ENCODE results near the gene MXI1. TPM values are rescaled to one million over a fixed set of nuclear protein-coding genes. Genes with fewer than 3 reads are reported as not detected.

Gene MXI1
- total and polyA plus RNA-seq, 8 donors: 16.5 to 79.3 (median 49.2) TPM

DNA sequence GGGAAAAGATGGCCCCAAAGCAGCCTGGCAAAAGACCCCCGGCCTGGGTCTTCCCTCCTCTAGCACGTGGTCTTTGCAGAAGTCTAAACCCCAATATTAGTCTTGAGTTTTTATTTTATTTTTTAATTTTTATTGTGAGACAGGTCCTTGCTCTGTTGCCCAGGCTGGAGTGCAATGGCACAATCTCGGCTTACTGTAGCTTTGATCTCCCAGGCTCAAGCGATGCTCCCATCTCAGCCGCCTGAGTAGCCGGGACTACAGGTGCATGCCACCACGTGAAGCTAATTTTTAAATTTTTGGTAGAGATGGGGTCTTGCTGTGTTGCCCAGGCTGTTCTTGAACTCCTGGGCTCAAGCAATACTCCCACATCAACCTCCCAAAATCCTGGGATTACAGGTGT lies 40.3 kb upstream of the MXI1 start:
- Histone ChIP-seq H3K4me1 (peaks cover 3 to 20% of the 10 kb centered on the region in 2 donors), H3K4me3 (no peak overlapping the region), H3K27me3 (peaks cover 18 to 65% of the 10 kb centered on the region in 2 donors), H3K27ac (no peak overlapping the region), H3K36me3 (no peaks in the 10 kb centered on the region), H3K9me3 (no peaks in the 10 kb centered on the region)
- intact Hi-C loops (cut with DNase I): no loop called here
- TF ChIP-seq CTCF (IDR thresholded peaks at IDR 0.05): no peak
- ATAC-seq (no peak), DNase-seq (no peak)

DNA sequence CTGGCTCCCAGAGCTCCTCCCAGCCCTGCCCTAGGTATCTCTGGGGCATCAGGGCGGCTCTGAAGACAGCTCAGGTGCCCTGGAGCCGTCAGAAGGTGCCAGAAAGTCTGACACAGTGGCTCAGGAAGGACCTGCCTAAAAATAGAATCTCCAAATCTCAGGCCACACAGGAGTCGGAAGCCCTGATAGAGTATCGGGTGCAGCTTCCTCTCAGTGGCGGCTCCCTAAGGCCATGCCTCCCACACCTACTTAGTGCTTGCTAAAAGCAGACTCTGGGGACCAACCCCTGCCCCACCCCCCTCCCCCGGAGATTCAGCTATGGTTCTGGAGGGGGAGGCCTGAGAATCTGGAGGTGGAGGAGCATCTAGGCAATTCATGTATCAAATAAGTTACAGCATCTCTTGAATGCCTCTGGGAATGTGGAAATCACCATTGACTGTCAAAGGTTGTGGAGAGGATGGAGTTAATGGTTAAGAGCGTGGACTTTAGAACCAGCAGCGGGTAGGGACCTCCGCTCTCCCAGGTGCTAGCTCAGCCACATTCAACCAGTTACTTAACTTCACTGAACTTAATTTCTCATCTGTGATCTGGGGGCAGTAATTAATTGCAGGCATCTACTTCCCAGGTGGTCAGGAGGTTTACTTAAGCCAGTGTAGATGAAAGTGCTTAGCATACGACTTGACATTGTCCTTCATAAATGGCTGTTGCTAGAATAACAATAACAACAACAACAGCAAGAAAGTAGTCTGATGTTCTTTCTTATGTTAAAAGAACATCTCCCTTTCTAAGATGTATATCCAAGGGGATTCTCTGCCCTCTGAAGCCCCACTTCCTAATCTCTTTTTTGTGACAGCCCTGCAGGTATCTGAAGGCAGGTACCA lies 38.6 kb upstream of the MXI1 start:
- no peak for TF ChIP-seq CTCF (IDR thresholded peaks at IDR 0.05)
- DNase-seq (no peak), ATAC-seq (no peak)
- Histone ChIP-seq H3K27me3 (peaks cover 18 to 58% of the 10 kb centered on the region in 2 donors), H3K4me1 (peaks cover 3 to 12% of the 10 kb centered on the region in 2 donors), H3K36me3 (no peaks in the 10 kb centered on the region), H3K27ac (no peak overlapping the region), H3K9me3 (no peaks in the 10 kb centered on the region), H3K4me3 (no peak overlapping the region)
- intact Hi-C loops (cut with DNase I): no loop called here

DNA sequence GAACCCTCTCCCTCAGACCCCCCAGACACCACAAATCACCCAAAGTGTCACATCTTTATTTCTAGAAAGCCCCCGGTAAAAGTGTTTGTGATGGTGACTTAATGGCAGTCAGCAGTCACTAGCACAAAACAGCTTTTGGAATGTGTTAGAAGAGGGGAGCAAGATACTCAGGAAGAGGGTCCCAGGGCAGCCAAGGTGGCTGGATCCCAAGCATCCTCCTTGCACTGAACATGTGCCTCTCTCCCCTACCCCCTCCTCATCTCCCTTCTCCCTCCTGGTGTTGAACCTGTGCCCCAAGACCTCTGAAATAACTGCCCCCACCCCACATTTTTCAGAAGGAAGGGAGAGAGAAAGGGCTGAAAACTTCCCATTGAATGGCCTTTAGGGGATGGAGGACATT lies 37.8 kb upstream of the MXI1 start:
- Histone ChIP-seq H3K36me3 (no peaks in the 10 kb centered on the region), H3K27ac (no peak overlapping the region), H3K4me3 (no peak overlapping the region), H3K9me3 (no peaks in the 10 kb centered on the region), H3K4me1 (peaks cover 3 to 12% of the 10 kb centered on the region in 2 donors), H3K27me3 (peaks cover 18 to 58% of the 10 kb centered on the region in 2 donors)
- intact Hi-C loops (cut with DNase I): no loop called here
- ATAC-seq (no peak), DNase-seq (no peak)
- TF ChIP-seq CTCF (IDR thresholded peaks at IDR 0.05): no peak

- Histone ChIP-seq H3K4me3 (no peak overlapping the region), H3K27ac (peak overlapping the region in 1 of 2 donors; percentile 30)
Measured at GRCh38 chr10:110170142-110170971, 37.0 kb upstream of the MXI1 start.

More at GRCh38 chr10:110170142-110170971, 37.0 kb upstream of the MXI1 start:
- TF ChIP-seq CTCF (IDR thresholded peaks at IDR 0.05): no peak
- H3K4me1 ChIP-seq: peaks cover 3 to 12% of the 10 kb centered on the region in 2 donors
- no peaks in the 10 kb centered on the region for H3K9me3 ChIP-seq
- DNase-seq (no peak), ATAC-seq (no peak)
- peaks cover 18 to 58% of the 10 kb centered on the region in 2 donors for H3K27me3 ChIP-seq
- H3K36me3 ChIP-seq: no peaks in the 10 kb centered on the region
- intact Hi-C loops (cut with DNase I): no loop called here
